NOMO-1 (cell line): ENCODE data around the gene GPRC5D.
A peak's percentile ranks its signal among the peaks of the same experiment; 100 is the strongest.

Source experiments
- DNase-seq, 2 experiments: peaks; one replicate each; lab custom pipeline; 2025; ENCODE audit not compliant: unreplicated experiment in 2 of 2; lab: John Stamatoyannopoulos, UW

The GPRC5D gene

GRCh38 chr12:12939888-12940287 lies 12.1 kb downstream of the GPRC5D start:
- no peak for DNase-seq

GRCh38 chr12:12938541-12938940 lies 13.4 kb downstream of the GPRC5D start:
- no peak for DNase-seq

GRCh38 chr12:12936983-12937491 lies 14.9 kb downstream of the GPRC5D start:
- DNase-seq, result no peak

GRCh38 chr12:12934556-12934955 lies 17.4 kb downstream of the GPRC5D start:
- no peak for DNase-seq

GRCh38 chr12:12933742-12934141 lies 18.2 kb downstream of the GPRC5D start:
- no peak for DNase-seq

- no peak for DNase-seq
These were observed 21.2 kb downstream of the GPRC5D start for GRCh38 chr12:12930633-12931219.

- DNase-seq, result no peak
These were observed 22.3 kb downstream of the GPRC5D start for GRCh38 chr12:12929696-12930095.

GRCh38 chr12:12927211-12928079 lies 24.5 kb downstream of the GPRC5D start:
- DNase-seq, result no peak

- no peak for DNase-seq
These were observed 25.3 kb downstream of the GPRC5D start for GRCh38 chr12:12926571-12927071.

GRCh38 chr12:12925388-12925787 lies 26.6 kb downstream of the GPRC5D start:
- no peak for DNase-seq

GRCh38 chr12:12924169-12924568 lies 27.8 kb downstream of the GPRC5D start:
- DNase-seq, result no peak

GRCh38 chr12:12922978-12923377 lies 29.0 kb downstream of the GPRC5D start:
- no peak for DNase-seq

GRCh38 chr12:12922191-12922616 lies 29.8 kb downstream of the GPRC5D start:
- no peak for DNase-seq

GRCh38 chr12:12919666-12920435 lies 32.1 kb downstream of the GPRC5D start:
- no peak for DNase-seq

GRCh38 chr12:12918781-12919389 lies 33.1 kb downstream of the GPRC5D start:
- DNase-seq, result no peak

- no peak for DNase-seq
These were observed 34.5 kb downstream of the GPRC5D start for GRCh38 chr12:12917517-12917916.

- peak; percentile 56 to 63 for DNase-seq
These were observed 35.6 kb downstream of the GPRC5D start for GRCh38 chr12:12916135-12916944.

GRCh38 chr12:12915656-12916055 lies 36.3 kb downstream of the GPRC5D start:
- no peak for DNase-seq

- no peak for DNase-seq
These were observed 39.3 kb downstream of the GPRC5D start for GRCh38 chr12:12912711-12913110.

- peak; percentile 3 to 4 for DNase-seq
These were observed 42.0 kb downstream of the GPRC5D start for GRCh38 chr12:12909995-12910420.
